OCI-LY7 (cell line): Measurements from ENCODE around the gene C11orf52. TPM values are rescaled to one million over a fixed set of nuclear protein-coding genes. Genes with fewer than 3 reads are reported as not detected.

ENCODE experiments used
- BruUV-seq: library from RNA; stranded (reverse); fragments of 400-500 nt; replicated peaks from 2 replicates; lab custom pipeline; 2021; lab: Mats Ljungman, UMichigan
- CTCF ChIA-PET: fragments of 300-600 bp; sonication (Branson Sonifier 250); formaldehyde crosslinking; loops from one replicate; lab custom pipeline; 2022; ENCODE audit warnings: antibody characterized with exemption; ENCODE audit not compliant: unreplicated experiment; lab: Charles Lee
- POLR2A ChIA-PET: fragments of 300-600 bp; sonication (Branson Sonifier 250); formaldehyde crosslinking; loops from one replicate; lab custom pipeline; 2022; ENCODE audit warnings: antibody characterized with exemption; lab: Charles Lee
- DNase-seq: peaks from one replicate; pipeline ENCODE4 v3.0.0-alpha.2; 2015; ENCODE audit warnings: low spot score
- H2AFZ ChIP-seq: fragments of 200-600 bp; sonication (generic), shearing (Covaris generic); 2 replicates; pipeline ENCODE4 v1.6.1; 2014; ENCODE audit warnings: mild to moderate bottlenecking, antibody characterized with exemption, low read length, moderate library complexity
- H3K27ac ChIP-seq: fragments of 200-600 bp; sonication (generic); 2 replicates; pipeline ENCODE4 v1.5.1; 2014; ENCODE audit warnings: mixed run types, low read depth, mild to moderate bottlenecking, moderate library complexity, low read length, inconsistent platforms; ENCODE audit not compliant: poor library complexity, severe bottlenecking
- H3K36me3 ChIP-seq: fragments of 200-600 bp; sonication (generic); 2 replicates; pipeline ENCODE4 v1.6.1; 2014; ENCODE audit warnings: mild to moderate bottlenecking, antibody characterized with exemption, low read length, moderate library complexity, mixed read lengths; ENCODE audit not compliant: insufficient read depth
- H3K4me1 ChIP-seq: fragments of 200-600 bp; sonication (generic); 2 replicates; pipeline ENCODE4 v1.5.1; 2014; ENCODE audit warnings: mild to moderate bottlenecking, low read length; ENCODE audit not compliant: insufficient read depth, poor library complexity, severe bottlenecking
- H3K4me2 ChIP-seq: fragments of 200-600 bp; sonication (generic); 2 replicates; pipeline ENCODE4 v1.6.1; 2014; ENCODE audit warnings: mild to moderate bottlenecking, low read length
- H3K4me3 ChIP-seq: fragments of 200-600 bp; sonication (generic); 2 replicates; pipeline ENCODE4 v1.5.1; 2014; ENCODE audit warnings: mild to moderate bottlenecking, low read depth, low read length; ENCODE audit not compliant: poor library complexity, severe bottlenecking
- H3K79me2 ChIP-seq: fragments of 200-600 bp; sonication (generic); 2 replicates; pipeline ENCODE4 v1.6.1; 2016; ENCODE audit warnings: low read depth, mild to moderate bottlenecking, low read length, moderate library complexity, mixed read lengths; ENCODE audit not compliant: insufficient read depth
- H3K9me2 ChIP-seq: fragments of 200-600 bp; sonication (generic); 2 replicates; pipeline ENCODE4 v1.6.1; 2016; ENCODE audit warnings: mild to moderate bottlenecking, low read length, mixed read lengths; ENCODE audit not compliant: insufficient read depth
- H3K9me3 ChIP-seq: fragments of 200-600 bp; sonication (generic); 2 replicates; pipeline ENCODE4 v1.6.1; 2014; ENCODE audit warnings: mild to moderate bottlenecking, mixed run types, low read length, mixed read lengths
- H4K20me1 ChIP-seq: fragments of 200-600 bp; sonication (generic); 2 replicates; pipeline ENCODE4 v1.6.1; 2014; ENCODE audit warnings: mild to moderate bottlenecking, antibody characterized with exemption, low read length, moderate library complexity, mixed read lengths; ENCODE audit not compliant: insufficient read depth
- EZH2phosphoT487 ChIP-seq: fragments of 200-600 bp; sonication (generic); IDR thresholded peaks from 2 replicates; pipeline ENCODE4 v1.6.1; 2018; ENCODE audit warnings: low read depth, borderline replicate concordance, mild to moderate bottlenecking, mixed run types, antibody characterized with exemption, low read length, moderate library complexity, mixed read lengths
- intact Hi-C: fragments of 100-400 bp; cut with micrococcal nuclease; formaldehyde crosslinking; loops from one replicate; pipeline ENCODE4 v1.10.0; 2022; ENCODE audit not compliant: unreplicated experiment
- total RNA-seq, 2 experiments: library from RNA; depleted of rRNA in 1 of 2; stranded (reverse); fragments of >200 nt in 1 of 2; shearing (Covaris generic) in 1 of 2; gene quantifications; 2 replicates each; pipeline ENCODE4 v1.2.3, GENCODE V29; 2014 to 2022
- TF ChIP-seq, protein P1 (sequence below): fragments of 200-600 bp; sonication (generic); conservative IDR thresholded peaks from 2 replicates; pipeline ENCODE4 v1.5.1; 2014; ENCODE audit warnings: mild to moderate bottlenecking, antibody characterized with exemption, low read length, moderate library complexity, mixed read lengths

C11orf52 gene
- total RNA-seq, 2 experiments from 2014 or later = not detected

DNA sequence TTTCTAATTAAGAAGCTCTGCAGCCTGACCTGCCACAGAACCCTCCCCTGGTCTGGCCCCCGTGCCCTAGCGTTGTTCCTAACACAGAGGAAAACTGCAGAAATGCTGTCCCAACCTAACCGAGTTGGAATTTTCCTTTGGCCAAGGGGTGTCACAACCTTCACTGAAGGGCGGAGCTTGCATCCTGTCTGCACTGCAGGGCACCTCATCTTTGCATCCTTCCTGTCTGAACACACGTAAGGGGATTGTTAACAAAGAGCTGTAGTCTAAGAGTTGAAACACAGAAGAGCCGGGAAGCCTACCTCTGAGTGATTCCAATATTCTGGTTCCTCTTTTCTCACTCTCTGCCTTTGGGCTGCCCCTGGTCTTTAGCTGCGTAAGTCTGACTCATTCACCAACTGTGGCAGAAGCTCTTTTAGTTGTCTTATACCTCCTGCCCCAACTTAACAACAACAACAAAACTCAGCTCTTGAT, 20.0 kb downstream of the C11orf52 start:
- DNase-seq = peak; percentile 67
- H3K36me3 ChIP-seq = no peaks in the 10 kb centered on the region
- no peaks in the 10 kb centered on the region for H3K79me2 ChIP-seq
- H4K20me1 ChIP-seq = no peaks in the 10 kb centered on the region
- H3K4me3 ChIP-seq = peak overlapping the region; percentile 70
- peak overlapping the region; percentile 98 for H2AFZ ChIP-seq
- TF ChIP-seq EZH2phosphoT487 = no peak
- peaks cover 42% of the 10 kb centered on the region for H3K4me1 ChIP-seq
- intact Hi-C loops = loop anchor here (5.0 kb wide), 1 partner anchor 149 kb away; the partner anchor contains the start of genes SDHD and TIMM8B
- H3K9me2 ChIP-seq = no peaks in the 10 kb centered on the region
- no peaks in the 10 kb centered on the region for H3K9me3 ChIP-seq
- CTCF ChIA-PET = interaction anchor here (2.9 to 3.6 kb wide), 2 partner anchors 12 to 43 kb away, joined by 12 read pairs; no protein-coding TSS in a partner anchor
- POLR2A ChIA-PET = interaction anchor here (0.6 to 6.4 kb wide), 17 partner anchors 9 to 242 kb away, joined by 3 to 54 read pairs (median 3); partner anchors contain the start of genes ALG9, DLAT and NKAPD1
- peak overlapping the region; percentile 39 for H3K27ac ChIP-seq
- H3K4me2 ChIP-seq = peak overlapping the region; percentile 83
- no TSS peak for BruUV-seq

DNA sequence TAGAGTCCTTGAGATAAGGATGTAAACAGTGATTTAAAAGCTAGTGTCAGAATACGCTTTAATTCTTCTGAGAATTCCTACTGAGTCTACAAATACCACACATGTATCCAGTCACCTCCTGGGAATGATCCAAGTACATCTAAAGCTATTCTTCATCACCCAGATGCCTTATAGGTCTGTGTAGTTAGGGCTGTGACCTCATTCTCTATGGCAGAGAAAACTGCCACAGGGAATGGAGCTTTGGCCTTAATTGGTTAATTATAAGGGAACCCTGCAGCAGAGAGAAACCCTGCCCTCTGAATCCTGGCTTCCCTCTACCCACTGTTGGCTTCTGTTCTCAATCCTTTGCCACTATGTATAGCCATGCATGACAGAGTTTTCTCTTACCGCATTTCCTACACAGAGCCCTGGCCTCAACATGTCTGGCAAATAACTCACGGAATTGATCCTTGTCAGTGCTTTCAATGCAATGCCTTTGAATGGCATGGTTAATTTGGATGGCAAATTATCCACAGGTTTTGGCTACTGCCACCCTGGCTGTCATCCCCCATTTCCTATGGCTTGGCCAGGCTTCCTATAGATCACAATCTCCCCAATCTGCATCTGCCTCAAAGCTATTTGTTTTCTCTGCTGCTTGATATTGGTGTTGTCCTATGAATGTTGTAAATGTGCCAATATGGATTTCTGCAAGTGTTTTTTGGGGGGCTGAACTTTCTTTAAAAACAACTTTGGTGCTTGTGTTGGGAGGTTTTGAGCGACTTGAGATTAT, 21.3 kb downstream of the C11orf52 start:
- Histone ChIP-seq H3K27ac (no peak overlapping the region), H2AFZ (no peak overlapping the region), H3K79me2 (no peaks in the 10 kb centered on the region), H3K9me2 (no peaks in the 10 kb centered on the region), H4K20me1 (no peaks in the 10 kb centered on the region), H3K4me2 (no peak overlapping the region), H3K4me3 (no peak overlapping the region), H3K4me1 (peaks cover 39% of the 10 kb centered on the region), H3K36me3 (no peaks in the 10 kb centered on the region), H3K9me3 (no peaks in the 10 kb centered on the region)
- TF ChIP-seq EZH2phosphoT487 = no peak
- TF ChIP-seq, protein P1, sequence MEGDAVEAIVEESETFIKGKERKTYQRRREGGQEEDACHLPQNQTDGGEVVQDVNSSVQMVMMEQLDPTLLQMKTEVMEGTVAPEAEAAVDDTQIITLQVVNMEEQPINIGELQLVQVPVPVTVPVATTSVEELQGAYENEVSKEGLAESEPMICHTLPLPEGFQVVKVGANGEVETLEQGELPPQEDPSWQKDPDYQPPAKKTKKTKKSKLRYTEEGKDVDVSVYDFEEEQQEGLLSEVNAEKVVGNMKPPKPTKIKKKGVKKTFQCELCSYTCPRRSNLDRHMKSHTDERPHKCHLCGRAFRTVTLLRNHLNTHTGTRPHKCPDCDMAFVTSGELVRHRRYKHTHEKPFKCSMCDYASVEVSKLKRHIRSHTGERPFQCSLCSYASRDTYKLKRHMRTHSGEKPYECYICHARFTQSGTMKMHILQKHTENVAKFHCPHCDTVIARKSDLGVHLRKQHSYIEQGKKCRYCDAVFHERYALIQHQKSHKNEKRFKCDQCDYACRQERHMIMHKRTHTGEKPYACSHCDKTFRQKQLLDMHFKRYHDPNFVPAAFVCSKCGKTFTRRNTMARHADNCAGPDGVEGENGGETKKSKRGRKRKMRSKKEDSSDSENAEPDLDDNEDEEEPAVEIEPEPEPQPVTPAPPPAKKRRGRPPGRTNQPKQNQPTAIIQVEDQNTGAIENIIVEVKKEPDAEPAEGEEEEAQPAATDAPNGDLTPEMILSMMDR = no peak
- POLR2A ChIA-PET = interaction anchor here (0.6 to 6.4 kb wide), 8 partner anchors 9 to 244 kb away, joined by 3 to 54 read pairs (median 3); no protein-coding TSS in a partner anchor
- DNase-seq = no peak
- CTCF ChIA-PET = interaction anchor here (2.9 to 3.6 kb wide), 2 partner anchors 14 to 42 kb away, joined by 12 read pairs; no protein-coding TSS in a partner anchor
- BruUV-seq = no TSS peak
- intact Hi-C loops = loop anchor here (5.0 kb wide), 1 partner anchor 147 kb away; the partner anchor contains the start of genes SDHD and TIMM8B

DNA sequence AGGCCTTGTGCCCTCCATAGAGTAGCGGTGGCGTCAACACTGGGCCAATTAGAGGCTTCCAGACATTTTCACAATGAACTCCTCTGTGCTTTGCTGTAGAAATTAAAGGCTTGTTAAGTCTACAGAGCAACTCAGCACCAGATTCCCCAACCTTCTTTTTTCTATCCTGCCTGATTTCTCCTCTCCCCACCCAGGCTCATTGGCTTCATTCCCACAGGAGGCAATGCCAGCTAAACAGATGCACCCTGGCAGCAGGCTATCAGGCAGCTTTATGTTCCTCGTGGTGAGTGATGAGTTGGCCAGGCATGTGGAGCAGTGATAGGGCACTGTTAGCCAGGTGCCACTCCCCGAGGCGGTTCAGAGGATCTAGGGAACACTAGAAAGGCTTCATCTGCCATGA, 23.2 kb downstream of the C11orf52 start:
- Histone ChIP-seq H3K9me3 (no peaks in the 10 kb centered on the region), H2AFZ (no peak overlapping the region), H3K4me1 (peaks cover 27% of the 10 kb centered on the region), H3K4me2 (no peak overlapping the region), H3K27ac (no peak overlapping the region), H4K20me1 (no peaks in the 10 kb centered on the region), H3K4me3 (no peak overlapping the region), H3K36me3 (no peaks in the 10 kb centered on the region), H3K79me2 (no peaks in the 10 kb centered on the region), H3K9me2 (no peaks in the 10 kb centered on the region)
- ChIA-PET POLR2A (interaction anchor here (1.0 to 2.5 kb wide), 2 partner anchors 15 to 70 kb away, joined by 4 to 6 read pairs; no protein-coding TSS in a partner anchor), CTCF (interaction anchor here (0.7 kb wide), 1 partner anchor 19 kb away, joined by 3 read pairs; no protein-coding TSS in a partner anchor)
- BruUV-seq = no TSS peak
- DNase-seq = no peak
- intact Hi-C loops = no loop called here
- TF ChIP-seq, protein P1 = no peak
- TF ChIP-seq EZH2phosphoT487 = no peak
